IPS-18a (cell line): ENCODE results near the gene CPNE4.
"Not testable (repeated sequence)": the region's sequence is repeated elsewhere in the genome, so short reads cannot be mapped to it uniquely, and the experiment has no call there.

Experiments
- H3K27ac ChIP-seq: one replicate; pipeline ENCODE4 v1.5.1; 2013; ENCODE audit warnings: low read length
- H3K27me3 ChIP-seq: one replicate; pipeline ENCODE4 v1.6.1; 2013; ENCODE audit warnings: mild to moderate bottlenecking, low read length; ENCODE audit not compliant: control insufficient read depth, insufficient read depth
- H3K36me3 ChIP-seq: one replicate; pipeline ENCODE4 v1.6.1; 2013; ENCODE audit warnings: low read depth, low read length; ENCODE audit not compliant: control insufficient read depth
- H3K4me1 ChIP-seq: one replicate; pipeline ENCODE4 v1.6.1; 2013; ENCODE audit warnings: low read depth, low read length; ENCODE audit not compliant: control insufficient read depth
- H3K4me3 ChIP-seq: one replicate; pipeline ENCODE4 v1.5.1; 2013; ENCODE audit warnings: low read length
- H3K9ac ChIP-seq: one replicate; pipeline ENCODE4 v1.6.1; 2013; ENCODE audit warnings: mild to moderate bottlenecking, low read length, moderate library complexity
- H3K9me3 ChIP-seq: one replicate; pipeline ENCODE4 v1.6.1; 2013; ENCODE audit warnings: low read depth, low read length; ENCODE audit not compliant: control insufficient read depth

The CPNE4 gene

GRCh38 chr3:131903988-131904415, 130.8 kb downstream of the CPNE4 start:
- no peaks in the 10 kb centered on the region for H3K4me1 ChIP-seq
- H3K27ac ChIP-seq = no peak overlapping the region
- H3K4me3 ChIP-seq = no peak overlapping the region
- H3K9me3 ChIP-seq = no peaks in the 10 kb centered on the region
- no peaks in the 10 kb centered on the region for H3K27me3 ChIP-seq
- no peaks in the 10 kb centered on the region for H3K36me3 ChIP-seq
- H3K9ac ChIP-seq = no peak overlapping the region

GRCh38 chr3:131901686-131902085, 133.1 kb downstream of the CPNE4 start:
- H3K9me3 ChIP-seq = no peaks in the 10 kb centered on the region
- H3K27me3 ChIP-seq = no peaks in the 10 kb centered on the region
- no peaks in the 10 kb centered on the region for H3K4me1 ChIP-seq
- no peak overlapping the region for H3K9ac ChIP-seq
- no peak overlapping the region for H3K4me3 ChIP-seq
- H3K27ac ChIP-seq = no peak overlapping the region
- H3K36me3 ChIP-seq = no peaks in the 10 kb centered on the region

- Histone ChIP-seq H3K36me3 (no peaks in the 10 kb centered on the region), H3K27me3 (no peaks in the 10 kb centered on the region), H3K27ac (no peak overlapping the region), H3K9ac (no peak overlapping the region), H3K4me1 (no peaks in the 10 kb centered on the region), H3K9me3 (no peaks in the 10 kb centered on the region), H3K4me3 (no peak overlapping the region)
Observed at GRCh38 chr3:131900891-131901290, 133.9 kb downstream of the CPNE4 start.

GRCh38 chr3:131899021-131899420, 135.8 kb downstream of the CPNE4 start:
- Histone ChIP-seq H3K9me3 (no peaks in the 10 kb centered on the region), H3K4me3 (no peak overlapping the region), H3K4me1 (peaks cover 3% of the 10 kb centered on the region), H3K27me3 (no peaks in the 10 kb centered on the region), H3K36me3 (no peaks in the 10 kb centered on the region), H3K9ac (no peak overlapping the region), H3K27ac (no peak overlapping the region)

GRCh38 chr3:131898346-131898745, 136.5 kb downstream of the CPNE4 start:
- no peaks in the 10 kb centered on the region for H3K9me3 ChIP-seq
- H3K4me1 ChIP-seq = peaks cover 3% of the 10 kb centered on the region
- no peak overlapping the region for H3K27ac ChIP-seq
- H3K9ac ChIP-seq = no peak overlapping the region
- H3K27me3 ChIP-seq = no peaks in the 10 kb centered on the region
- no peak overlapping the region for H3K4me3 ChIP-seq
- H3K36me3 ChIP-seq = no peaks in the 10 kb centered on the region

GRCh38 chr3:131896285-131896684, 138.5 kb downstream of the CPNE4 start:
- H3K4me3 ChIP-seq = no peak overlapping the region
- H3K36me3 ChIP-seq = no peaks in the 10 kb centered on the region
- H3K27ac ChIP-seq = no peak overlapping the region
- H3K4me1 ChIP-seq = peaks cover 3% of the 10 kb centered on the region
- H3K9ac ChIP-seq = no peak overlapping the region
- H3K9me3 ChIP-seq = no peaks in the 10 kb centered on the region
- no peaks in the 10 kb centered on the region for H3K27me3 ChIP-seq

- H3K27me3 ChIP-seq = no peaks in the 10 kb centered on the region
Observed at GRCh38 chr3:131895766-131896165, 139.0 kb downstream of the CPNE4 start.

GRCh38 chr3:131892331-131892730, 142.5 kb downstream of the CPNE4 start:
- Histone ChIP-seq H3K36me3 (no peaks in the 10 kb centered on the region), H3K9me3 (no peaks in the 10 kb centered on the region), H3K27ac (no peak overlapping the region), H3K4me3 (no peak overlapping the region), H3K4me1 (peaks cover 3% of the 10 kb centered on the region), H3K27me3 (no peaks in the 10 kb centered on the region), H3K9ac (no peak overlapping the region)

More at GRCh38 chr3:131895766-131896165, 139.0 kb downstream of the CPNE4 start:
- Histone ChIP-seq H3K4me1 (peaks cover 3% of the 10 kb centered on the region), H3K27ac (no peak overlapping the region), H3K9me3 (no peaks in the 10 kb centered on the region), H3K36me3 (no peaks in the 10 kb centered on the region), H3K4me3 (no peak overlapping the region), H3K9ac (no peak overlapping the region)

- H3K4me1 ChIP-seq, H3K27ac ChIP-seq, H3K27me3 ChIP-seq, H3K4me3 ChIP-seq, H3K36me3 ChIP-seq, H3K9me3 ChIP-seq, H3K9ac ChIP-seq: not testable (repeated sequence)
Observed at GRCh38 chr3:131885871-131886270, 148.9 kb downstream of the CPNE4 start.

GRCh38 chr3:131883711-131884407, 151.0 kb downstream of the CPNE4 start:
- H3K9ac ChIP-seq = no peak overlapping the region
- H3K4me3 ChIP-seq = no peak overlapping the region
- no peak overlapping the region for H3K27ac ChIP-seq
- no peaks in the 10 kb centered on the region for H3K27me3 ChIP-seq
- H3K4me1 ChIP-seq = no peaks in the 10 kb centered on the region
- no peaks in the 10 kb centered on the region for H3K9me3 ChIP-seq
- H3K36me3 ChIP-seq = no peaks in the 10 kb centered on the region

GRCh38 chr3:131883086-131883485, 151.7 kb downstream of the CPNE4 start:
- Histone ChIP-seq H3K27ac (no peak overlapping the region), H3K9me3 (no peaks in the 10 kb centered on the region), H3K4me3 (no peak overlapping the region), H3K4me1 (no peaks in the 10 kb centered on the region), H3K9ac (no peak overlapping the region), H3K27me3 (no peaks in the 10 kb centered on the region), H3K36me3 (no peaks in the 10 kb centered on the region)

- no peaks in the 10 kb centered on the region for H3K36me3 ChIP-seq
- H3K27ac ChIP-seq = no peak overlapping the region
- no peak overlapping the region for H3K9ac ChIP-seq
- no peaks in the 10 kb centered on the region for H3K9me3 ChIP-seq
- no peak overlapping the region for H3K4me3 ChIP-seq
- H3K27me3 ChIP-seq = no peaks in the 10 kb centered on the region
- no peaks in the 10 kb centered on the region for H3K4me1 ChIP-seq
Observed at GRCh38 chr3:131881777-131882176, 153.0 kb downstream of the CPNE4 start.
